Measurements from ENCODE around the gene MSX2. TPM values are rescaled to one million over a fixed set of nuclear protein-coding genes. Genes with fewer than 3 reads are reported as not detected.

The MSX2 gene
- total and polyA plus RNA-seq, 2 of the 4 experiments (the other 2 are of a cell fraction), result 2.2 to 3.7 TPM

DNA sequence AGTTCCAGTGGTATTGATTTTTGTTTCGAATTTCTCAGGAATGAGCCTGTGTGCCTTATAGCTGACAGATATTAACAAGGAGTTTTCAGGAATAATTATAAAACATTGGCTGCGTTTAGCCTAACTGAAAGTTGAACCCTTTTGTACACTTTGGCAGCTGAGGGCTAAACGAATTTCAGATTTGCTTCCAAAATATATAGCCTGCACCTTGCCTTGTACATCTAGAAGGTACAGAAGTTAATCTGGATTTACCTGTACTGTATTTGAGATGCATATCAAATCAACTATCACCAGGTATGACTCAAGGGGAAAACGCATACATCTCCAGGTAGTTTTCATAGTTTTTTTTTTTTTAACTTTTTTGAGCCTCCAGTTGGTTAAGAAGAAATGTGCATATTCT lies 1.9 kb upstream of the MSX2 start (continued):
- TF ChIP-seq, protein P1, sequence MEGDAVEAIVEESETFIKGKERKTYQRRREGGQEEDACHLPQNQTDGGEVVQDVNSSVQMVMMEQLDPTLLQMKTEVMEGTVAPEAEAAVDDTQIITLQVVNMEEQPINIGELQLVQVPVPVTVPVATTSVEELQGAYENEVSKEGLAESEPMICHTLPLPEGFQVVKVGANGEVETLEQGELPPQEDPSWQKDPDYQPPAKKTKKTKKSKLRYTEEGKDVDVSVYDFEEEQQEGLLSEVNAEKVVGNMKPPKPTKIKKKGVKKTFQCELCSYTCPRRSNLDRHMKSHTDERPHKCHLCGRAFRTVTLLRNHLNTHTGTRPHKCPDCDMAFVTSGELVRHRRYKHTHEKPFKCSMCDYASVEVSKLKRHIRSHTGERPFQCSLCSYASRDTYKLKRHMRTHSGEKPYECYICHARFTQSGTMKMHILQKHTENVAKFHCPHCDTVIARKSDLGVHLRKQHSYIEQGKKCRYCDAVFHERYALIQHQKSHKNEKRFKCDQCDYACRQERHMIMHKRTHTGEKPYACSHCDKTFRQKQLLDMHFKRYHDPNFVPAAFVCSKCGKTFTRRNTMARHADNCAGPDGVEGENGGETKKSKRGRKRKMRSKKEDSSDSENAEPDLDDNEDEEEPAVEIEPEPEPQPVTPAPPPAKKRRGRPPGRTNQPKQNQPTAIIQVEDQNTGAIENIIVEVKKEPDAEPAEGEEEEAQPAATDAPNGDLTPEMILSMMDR (conservative IDR thresholded peaks at IDR 0.05; ENCODE audit: low read depth, low read length), result no peak
- no peak for TF ChIP-seq POLR2A (IDR thresholded peaks at IDR 0.05; ENCODE audit: low read depth, low read length)
- TF ChIP-seq RCOR1 (IDR thresholded peaks at IDR 0.05; ENCODE audit: insufficient replicate concordance, low read length), result no peak
- TF ChIP-seq BHLHE40 (IDR thresholded peaks at IDR 0.05; ENCODE audit: low read depth, low read length), result no peak

DNA sequence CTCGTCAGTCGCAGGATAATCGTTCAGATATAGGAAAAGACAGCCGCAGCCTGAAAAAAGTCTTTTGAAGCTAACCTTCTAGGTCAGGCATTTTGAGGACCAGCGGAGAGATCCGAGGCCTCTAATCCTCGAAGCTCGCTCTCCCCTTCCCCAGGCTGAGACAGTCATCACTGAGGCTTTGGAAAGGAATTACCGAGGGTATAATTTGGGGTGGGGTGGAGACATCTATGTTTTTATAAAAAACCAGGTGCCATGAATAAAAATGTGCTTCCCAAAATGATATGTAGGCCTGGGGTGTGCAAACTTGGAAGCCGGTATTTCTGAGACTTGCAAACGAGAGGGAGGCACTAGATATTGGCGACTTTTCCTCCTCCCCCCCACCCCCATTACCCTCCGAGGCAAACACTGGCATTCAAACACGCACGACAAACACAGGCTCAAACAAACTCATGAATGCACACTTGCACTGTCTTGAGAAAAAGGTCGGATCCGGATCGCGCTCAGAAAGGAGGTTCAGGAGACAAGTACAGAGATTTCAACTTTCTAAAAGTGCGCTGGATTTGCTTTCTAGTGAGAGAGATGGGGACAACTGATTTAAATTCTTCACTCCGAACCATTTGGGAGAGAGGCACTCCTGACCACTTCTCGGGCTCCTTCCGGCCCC lies 935 bp upstream of the MSX2 start:
- no peak overlapping the region for H3K23ac ChIP-seq (ENCODE audit: low read depth, low read length)
- H3K36me3 ChIP-seq (ENCODE audit: control insufficient read depth, insufficient read depth, low read length), result no peaks in the 10 kb centered on the region
- H2BK15ac ChIP-seq (ENCODE audit: low read depth, low read length), result no peak overlapping the region
- H4K8ac ChIP-seq (ENCODE audit: low read depth in 2 of 2, low read length in 2 of 2), result no peak overlapping the region
- DNase-seq, result no peak
- no peak overlapping the region for H3K9ac ChIP-seq (ENCODE audit: low read depth, low read length)
- no peak overlapping the region for H3K56ac ChIP-seq (ENCODE audit: extremely low read depth, insufficient read depth, low read length)
- H3K79me1 ChIP-seq (ENCODE audit: low read depth in 1 of 2, low read length in 2 of 2), result peaks cover 8% of the 10 kb centered on the region in 2 experiments; a peak in 3 of 4 replicates
- no TSS peak for BruUV-seq (replicated peaks)
- POLR2A ChIA-PET (ENCODE audit: unreplicated experiment), result no interaction called here
- no peak overlapping the region for H4K91ac ChIP-seq (ENCODE audit: insufficient read depth, low read depth, low read length)
- no peak overlapping the region for H3K27ac ChIP-seq (ENCODE audit: insufficient read depth, low read length)
- H3K4me2 ChIP-seq (ENCODE audit: low read depth, low read length), result peak overlapping the region; percentile 94
- no peak overlapping the region for H2BK20ac ChIP-seq (ENCODE audit: low read depth, low read length)
- CTCF ChIA-PET, result interaction anchor here (0.6 kb wide), 1 partner anchor 287 kb away, joined by 3 read pairs; no protein-coding TSS in a partner anchor
- 29% methylated on average over 5 of the region's 23 CpGs; no CpG with 5 or more reads in 1 of the 2 experiments for WGBS, 2 experiments (ENCODE audit: extremely low coverage in 2 of 2, insufficient read length in 1 of 2)
- H2AFZ ChIP-seq (replicated peaks; ENCODE audit: low read length, poor library complexity), result peak overlapping the region; percentile 77
- in situ Hi-C loops (cut with MboI; ENCODE audit: low sequenced_read_pairs) (no loop called here), intact Hi-C loops (cut with micrococcal nuclease) (no loop called here), dilution Hi-C loops (cut with HindIII; ENCODE audit: low sequenced_read_pairs, unreplicated experiment) (no loop called here)
- H3K4me3 ChIP-seq (ENCODE audit: insufficient read depth, low read depth, low read length), result peak overlapping the region; percentile 45; the same call in 1 of the 2 replicates
- H3K4me1 ChIP-seq (ENCODE audit: control insufficient read depth, insufficient read depth, low read length), result no peaks in the 10 kb centered on the region
- peaks cover 50% of the 10 kb centered on the region for H3K27me3 ChIP-seq (ENCODE audit: control insufficient read depth, insufficient read depth, low read length)
- no peak overlapping the region for H2BK120ac ChIP-seq (ENCODE audit: low read depth, low read length)
- H2BK5ac ChIP-seq (ENCODE audit: low read depth, low read length, poor library complexity, severe bottlenecking), result no peak overlapping the region
- H2AK9ac ChIP-seq (replicated peaks; ENCODE audit: low read depth, low read length, poor library complexity), result no peak overlapping the region
- peaks cover 2% of the 10 kb centered on the region; the same call in 1 of the 2 replicates for H3K9me3 ChIP-seq (ENCODE audit: control insufficient read depth, insufficient read depth, low read length)
- no peak overlapping the region for H3K14ac ChIP-seq (replicated peaks; ENCODE audit: low read depth, low read length)
- ATAC-seq (ENCODE audit: low read depth), result no peak
- H3K9me1 ChIP-seq (ENCODE audit: insufficient read depth, low read length), result no peaks in the 10 kb centered on the region
- no peaks in the 10 kb centered on the region for H4K20me1 ChIP-seq (ENCODE audit: insufficient read depth, low read length)
- H2AK5ac ChIP-seq (ENCODE audit: low read depth, low read length), result no peak overlapping the region
- H3K4ac ChIP-seq (ENCODE audit: low read depth, low read length), result no peak overlapping the region
- no peak overlapping the region for H4K5ac ChIP-seq (ENCODE audit: low read depth, low read length)
- H3K18ac ChIP-seq (ENCODE audit: low read depth, low read length), result no peak overlapping the region
- TF ChIP-seq, protein P1 (conservative IDR thresholded peaks at IDR 0.05; ENCODE audit: low read depth, low read length), result no peak
- TF ChIP-seq NFE2L2 (IDR thresholded peaks at IDR 0.05; ENCODE audit: low read depth, low read length) (no peak), RCOR1 (IDR thresholded peaks at IDR 0.05; ENCODE audit: insufficient replicate concordance, low read length) (no peak), SMC3 (IDR thresholded peaks at IDR 0.05; ENCODE audit: low read depth, low read length) (no peak), MXI1 (IDR thresholded peaks at IDR 0.05; ENCODE audit: borderline replicate concordance, low read depth, low read length) (no peak), FOS (IDR thresholded peaks at IDR 0.05; ENCODE audit: low read depth, low read length) (no peak), CEBPB (IDR thresholded peaks at IDR 0.05; ENCODE audit: low read depth, low read length) (no peak), POLR2A (IDR thresholded peaks at IDR 0.05; ENCODE audit: low read depth, low read length) (no peak), MAFK (IDR thresholded peaks at IDR 0.05; ENCODE audit: low read depth, low read length) (no peak)
- TF ChIP-seq, protein P2, sequence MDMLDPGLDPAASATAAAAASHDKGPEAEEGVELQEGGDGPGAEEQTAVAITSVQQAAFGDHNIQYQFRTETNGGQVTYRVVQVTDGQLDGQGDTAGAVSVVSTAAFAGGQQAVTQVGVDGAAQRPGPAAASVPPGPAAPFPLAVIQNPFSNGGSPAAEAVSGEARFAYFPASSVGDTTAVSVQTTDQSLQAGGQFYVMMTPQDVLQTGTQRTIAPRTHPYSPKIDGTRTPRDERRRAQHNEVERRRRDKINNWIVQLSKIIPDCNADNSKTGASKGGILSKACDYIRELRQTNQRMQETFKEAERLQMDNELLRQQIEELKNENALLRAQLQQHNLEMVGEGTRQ (IDR thresholded peaks at IDR 0.05; ENCODE audit: low read depth, low read length), result no peak
